Karpas-422 (cell line): ENCODE results near the gene RPLP1. TPM values are rescaled to one million over a fixed set of nuclear protein-coding genes. Genes with fewer than 3 reads are reported as not detected.

Experiments used
- DNase-seq: peaks from one replicate; pipeline ENCODE4 v3.0.0-alpha.2; 2015
- H2AFZ ChIP-seq: fragments of 200-600 bp; sonication (generic); 2 replicates; pipeline ENCODE4 v1.6.1; 2014; ENCODE audit warnings: antibody characterized with exemption, low read length, mixed read lengths
- H3K27ac ChIP-seq: fragments of 200-600 bp; sonication (generic); 2 replicates; pipeline ENCODE4 v1.5.1; 2014; ENCODE audit warnings: mild to moderate bottlenecking, low read length, moderate library complexity
- H3K27me3 ChIP-seq: fragments of 200-600 bp; sonication (generic); 2 replicates; pipeline ENCODE4 v1.6.1; 2014; ENCODE audit warnings: low read length, mixed read lengths
- H3K36me3 ChIP-seq: fragments of 200-600 bp; sonication (generic); 2 replicates; pipeline ENCODE4 v1.6.1; 2014; ENCODE audit warnings: low read length, mixed read lengths; ENCODE audit not compliant: insufficient read depth
- H3K4me1 ChIP-seq: fragments of 200-600 bp; sonication (generic); 2 replicates; pipeline ENCODE4 v1.6.1; 2014; ENCODE audit warnings: mild to moderate bottlenecking, low read length, mixed read lengths
- H3K4me2 ChIP-seq: fragments of 200-600 bp; sonication (generic); 2 replicates; pipeline ENCODE4 v1.6.1; 2014; ENCODE audit warnings: low read length, low read depth, mild to moderate bottlenecking; ENCODE audit not compliant: poor library complexity, severe bottlenecking
- H3K4me3 ChIP-seq: fragments of 200-600 bp; sonication (generic); 2 replicates; pipeline ENCODE4 v1.5.1; 2014; ENCODE audit warnings: mild to moderate bottlenecking, antibody characterized with exemption, low read length, mixed read lengths
- H3K79me2 ChIP-seq: fragments of 200-600 bp; sonication (generic); 2 replicates; pipeline ENCODE4 v1.6.1; 2014; ENCODE audit warnings: mild to moderate bottlenecking, low read length, mixed read lengths
- H3K9ac ChIP-seq: fragments of 200-600 bp; sonication (generic); 2 replicates; pipeline ENCODE4 v1.6.0; 2014; ENCODE audit warnings: low read length
- H3K9me2 ChIP-seq: fragments of 200-600 bp; sonication (generic), shearing (Covaris generic); replicated peaks from 2 replicates; pipeline ENCODE4 v1.6.0; 2014; ENCODE audit warnings: mild to moderate bottlenecking, low read length, moderate library complexity; ENCODE audit not compliant: insufficient read depth
- H3K9me3 ChIP-seq: fragments of 300-700, 200-600 bp; sonication (generic); 2 replicates; pipeline ENCODE4 v1.6.1; 2014; ENCODE audit warnings: low read length, mixed read lengths
- H4K20me1 ChIP-seq: fragments of 200-600 bp; sonication (generic); 2 replicates; pipeline ENCODE4 v1.6.1; 2014; ENCODE audit warnings: mild to moderate bottlenecking, antibody characterized with exemption, low read length, low read depth; ENCODE audit not compliant: insufficient read depth
- small RNA-seq: library from RNA; depleted of rRNA; stranded (forward); fragments of <200 nt; gene quantifications from one replicate; pipeline ENCODE3, GENCODE V24; 2014
- total RNA-seq: library from RNA; depleted of rRNA; stranded (reverse); fragments of >200 nt; shearing (Covaris generic); gene quantifications from 2 replicates; pipeline ENCODE4 v1.2.3, GENCODE V29; 2014; ENCODE audit warnings: low replicate concordance; rRNA removed

The RPLP1 gene
- total RNA-seq, 1 experiment from 2014 or later: 282 TPM

GRCh38 chr15:69498987-69499386, 46.4 kb downstream of the RPLP1 start:
- no peak overlapping the region for H2AFZ ChIP-seq
- H3K4me2 ChIP-seq: no peak overlapping the region
- H4K20me1 ChIP-seq: no peaks in the 10 kb centered on the region
- no peaks in the 10 kb centered on the region for H3K9me3 ChIP-seq
- H3K27me3 ChIP-seq: no peaks in the 10 kb centered on the region
- H3K27ac ChIP-seq: no peak overlapping the region
- H3K36me3 ChIP-seq: no peaks in the 10 kb centered on the region
- no peaks in the 10 kb centered on the region for H3K4me1 ChIP-seq
- H3K9ac ChIP-seq: no peak overlapping the region
- no peak for DNase-seq
- no peaks in the 10 kb centered on the region for H3K79me2 ChIP-seq
- H3K9me2 ChIP-seq: no peaks in the 10 kb centered on the region
- no peak overlapping the region for H3K4me3 ChIP-seq

GRCh38 chr15:69499521-69500211, 47.0 kb downstream of the RPLP1 start:
- Histone ChIP-seq H3K9me2 (no peaks in the 10 kb centered on the region), H4K20me1 (no peaks in the 10 kb centered on the region), H3K4me1 (no peaks in the 10 kb centered on the region), H3K79me2 (no peaks in the 10 kb centered on the region), H3K4me3 (no peak overlapping the region), H3K9ac (no peak overlapping the region), H3K9me3 (no peaks in the 10 kb centered on the region), H3K27me3 (no peaks in the 10 kb centered on the region), H3K27ac (no peak overlapping the region), H3K36me3 (no peaks in the 10 kb centered on the region), H2AFZ (no peak overlapping the region), H3K4me2 (no peak overlapping the region)
- no peak for DNase-seq

- no peak overlapping the region for H3K4me2 ChIP-seq
- H3K27me3 ChIP-seq: no peaks in the 10 kb centered on the region
- no peaks in the 10 kb centered on the region for H3K79me2 ChIP-seq
- H3K27ac ChIP-seq: no peak overlapping the region
- H3K4me1 ChIP-seq: no peaks in the 10 kb centered on the region
- H4K20me1 ChIP-seq: no peaks in the 10 kb centered on the region
- no peaks in the 10 kb centered on the region for H3K9me3 ChIP-seq
- no peak for DNase-seq
- no peaks in the 10 kb centered on the region for H3K36me3 ChIP-seq
- no peak overlapping the region for H2AFZ ChIP-seq
- H3K9me2 ChIP-seq: no peaks in the 10 kb centered on the region
- no peak overlapping the region for H3K9ac ChIP-seq
- H3K4me3 ChIP-seq: no peak overlapping the region
Observed at GRCh38 chr15:69500339-69500738, 47.7 kb downstream of the RPLP1 start.

GRCh38 chr15:69501456-69501855, 48.8 kb downstream of the RPLP1 start:
- Histone ChIP-seq H3K9ac (no peak overlapping the region), H3K4me2 (no peak overlapping the region), H4K20me1 (no peaks in the 10 kb centered on the region), H3K36me3 (no peaks in the 10 kb centered on the region), H3K27ac (no peak overlapping the region), H3K79me2 (no peaks in the 10 kb centered on the region), H3K27me3 (no peaks in the 10 kb centered on the region), H2AFZ (no peak overlapping the region), H3K4me3 (no peak overlapping the region), H3K9me2 (no peaks in the 10 kb centered on the region), H3K4me1 (no peaks in the 10 kb centered on the region), H3K9me3 (no peaks in the 10 kb centered on the region)
- DNase-seq: no peak

- Histone ChIP-seq H3K4me2 (no peak overlapping the region), H3K27ac (no peak overlapping the region), H2AFZ (no peak overlapping the region), H3K27me3 (no peaks in the 10 kb centered on the region), H3K79me2 (no peaks in the 10 kb centered on the region), H3K4me1 (no peaks in the 10 kb centered on the region), H3K9me3 (no peaks in the 10 kb centered on the region), H3K4me3 (no peak overlapping the region), H4K20me1 (no peaks in the 10 kb centered on the region), H3K9me2 (no peaks in the 10 kb centered on the region), H3K36me3 (no peaks in the 10 kb centered on the region), H3K9ac (no peak overlapping the region)
- DNase-seq: no peak
Observed at GRCh38 chr15:69502470-69503045, 49.9 kb downstream of the RPLP1 start.

- Histone ChIP-seq H2AFZ (no peak overlapping the region), H3K27me3 (no peaks in the 10 kb centered on the region)
- no peak for DNase-seq
Observed at GRCh38 chr15:69504352-69505040, 51.9 kb downstream of the RPLP1 start.

More at GRCh38 chr15:69504352-69505040, 51.9 kb downstream of the RPLP1 start:
- H3K4me2 ChIP-seq: no peak overlapping the region
- no peaks in the 10 kb centered on the region for H3K79me2 ChIP-seq
- no peaks in the 10 kb centered on the region for H3K4me1 ChIP-seq
- H3K4me3 ChIP-seq: no peak overlapping the region
- no peaks in the 10 kb centered on the region for H4K20me1 ChIP-seq
- H3K9me3 ChIP-seq: no peaks in the 10 kb centered on the region
- H3K27ac ChIP-seq: no peak overlapping the region
- no peaks in the 10 kb centered on the region for H3K36me3 ChIP-seq
- H3K9me2 ChIP-seq: no peaks in the 10 kb centered on the region
- no peak overlapping the region for H3K9ac ChIP-seq

Small RNAs within 50 kb of the gene (small RNA-seq; reads per million reads assigned to genes)
- not detected for gene RF00012

Other genes with a start within 250 kb of the RPLP1 start
- not detected in 2 replicates for gene PAQR5, start 153.9 kb upstream of the RPLP1 start, total RNA-seq
- gene KIF23, start 38.5 kb upstream of the RPLP1 start, total RNA-seq: 28.2 and 32.4 TPM in 2 replicates